ENCODE data around the gene NPEPPS.
"Not testable (repeated sequence)": the region's sequence is repeated elsewhere in the genome, so short reads cannot be mapped to it uniquely, and the experiment has no call there.

Gene NPEPPS, protein sequence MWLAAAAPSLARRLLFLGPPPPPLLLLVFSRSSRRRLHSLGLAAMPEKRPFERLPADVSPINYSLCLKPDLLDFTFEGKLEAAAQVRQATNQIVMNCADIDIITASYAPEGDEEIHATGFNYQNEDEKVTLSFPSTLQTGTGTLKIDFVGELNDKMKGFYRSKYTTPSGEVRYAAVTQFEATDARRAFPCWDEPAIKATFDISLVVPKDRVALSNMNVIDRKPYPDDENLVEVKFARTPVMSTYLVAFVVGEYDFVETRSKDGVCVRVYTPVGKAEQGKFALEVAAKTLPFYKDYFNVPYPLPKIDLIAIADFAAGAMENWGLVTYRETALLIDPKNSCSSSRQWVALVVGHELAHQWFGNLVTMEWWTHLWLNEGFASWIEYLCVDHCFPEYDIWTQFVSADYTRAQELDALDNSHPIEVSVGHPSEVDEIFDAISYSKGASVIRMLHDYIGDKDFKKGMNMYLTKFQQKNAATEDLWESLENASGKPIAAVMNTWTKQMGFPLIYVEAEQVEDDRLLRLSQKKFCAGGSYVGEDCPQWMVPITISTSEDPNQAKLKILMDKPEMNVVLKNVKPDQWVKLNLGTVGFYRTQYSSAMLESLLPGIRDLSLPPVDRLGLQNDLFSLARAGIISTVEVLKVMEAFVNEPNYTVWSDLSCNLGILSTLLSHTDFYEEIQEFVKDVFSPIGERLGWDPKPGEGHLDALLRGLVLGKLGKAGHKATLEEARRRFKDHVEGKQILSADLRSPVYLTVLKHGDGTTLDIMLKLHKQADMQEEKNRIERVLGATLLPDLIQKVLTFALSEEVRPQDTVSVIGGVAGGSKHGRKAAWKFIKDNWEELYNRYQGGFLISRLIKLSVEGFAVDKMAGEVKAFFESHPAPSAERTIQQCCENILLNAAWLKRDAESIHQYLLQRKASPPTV

DNA sequence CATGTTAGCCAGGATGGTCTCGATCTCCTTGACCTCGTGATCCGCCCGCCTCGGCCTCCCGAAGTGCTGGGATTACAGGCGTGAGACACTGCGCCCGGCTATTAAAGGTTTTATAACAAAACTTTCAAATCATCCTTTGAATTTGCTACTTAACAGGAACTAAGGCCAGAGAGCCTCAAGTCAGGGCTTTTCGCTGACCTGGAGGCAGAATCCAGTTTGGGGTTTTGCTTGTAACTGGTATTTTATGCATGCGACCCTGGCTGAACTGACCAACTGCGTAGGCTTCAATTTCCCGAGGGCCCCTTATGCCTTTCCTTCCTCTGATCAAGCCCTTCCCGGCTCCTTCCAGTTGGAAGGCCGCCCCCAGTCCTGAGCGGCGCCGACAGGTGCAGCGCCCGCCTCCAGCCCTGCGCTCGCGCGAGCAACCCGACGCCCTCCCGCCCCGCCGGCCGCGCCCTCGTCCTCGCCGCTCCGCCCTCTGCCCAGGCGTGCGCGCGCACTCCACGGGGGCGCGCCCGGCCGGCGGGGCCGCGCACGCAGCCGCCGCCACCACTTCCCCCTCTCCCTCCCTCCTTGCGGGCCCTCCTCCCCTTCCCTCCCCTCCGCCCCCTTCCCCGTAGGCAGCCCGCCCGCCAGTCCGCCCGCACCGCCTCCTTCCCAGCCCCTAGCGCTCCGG lies at the start of gene NPEPPS:
Gene NPEPPS, plus strand, starts transcription at position 552 of the 676 bp plus-strand sequence. CDS start 193 bp downstream, outside the sequence.
- peak; percentile 87 for DNase-seq (ENCODE audit: low read depth)

DNA sequence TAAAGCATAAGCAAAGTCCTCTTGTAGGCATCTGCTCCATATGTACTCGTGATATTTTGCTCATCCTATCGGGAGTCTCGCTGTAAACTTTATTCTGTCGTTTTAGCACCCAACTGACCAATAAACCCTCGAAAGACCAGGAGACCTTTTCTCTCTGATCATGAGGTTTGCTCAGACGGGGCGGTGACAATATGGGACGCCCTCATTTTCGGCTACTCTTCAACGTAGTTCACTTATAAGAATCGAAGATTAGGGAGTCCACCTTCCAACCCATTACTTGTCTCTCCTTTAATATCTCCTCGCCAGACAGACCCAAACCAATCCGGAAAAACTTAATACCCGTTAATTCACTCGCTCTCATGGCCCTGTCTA lies 39.1 kb upstream of the NPEPPS start:
- not testable (repeated sequence) for DNase-seq (ENCODE audit: low read depth)

DNA sequence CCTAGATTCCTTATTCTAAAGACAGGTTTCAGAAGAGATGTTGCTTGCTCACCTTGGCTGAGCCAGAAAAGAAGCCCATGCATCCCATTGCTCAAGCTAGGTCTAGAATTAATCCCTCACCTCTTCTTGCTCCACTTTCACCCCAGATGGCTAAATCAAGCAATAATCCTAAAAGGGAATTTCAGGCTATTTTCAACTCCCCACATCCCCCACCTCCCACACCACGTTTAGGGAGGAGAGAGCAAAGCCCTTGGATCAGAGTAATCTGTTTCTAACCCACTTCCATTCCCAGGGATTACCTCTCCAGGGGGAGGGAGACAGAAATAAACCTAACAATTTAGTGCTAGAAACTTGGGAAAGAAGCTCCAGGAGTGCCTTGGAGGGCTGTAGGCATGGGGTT lies 31.8 kb upstream of the NPEPPS start:
- DNase-seq (ENCODE audit: low read depth), result not testable (repeated sequence)

GRCh38 chr17:47499494-47499893 lies 31.4 kb upstream of the NPEPPS start:
- DNase-seq (ENCODE audit: low read depth), result not testable (repeated sequence)

GRCh38 chr17:47500620-47501019 lies 30.3 kb upstream of the NPEPPS start:
- DNase-seq (ENCODE audit: low read depth), result not testable (repeated sequence)

DNA sequence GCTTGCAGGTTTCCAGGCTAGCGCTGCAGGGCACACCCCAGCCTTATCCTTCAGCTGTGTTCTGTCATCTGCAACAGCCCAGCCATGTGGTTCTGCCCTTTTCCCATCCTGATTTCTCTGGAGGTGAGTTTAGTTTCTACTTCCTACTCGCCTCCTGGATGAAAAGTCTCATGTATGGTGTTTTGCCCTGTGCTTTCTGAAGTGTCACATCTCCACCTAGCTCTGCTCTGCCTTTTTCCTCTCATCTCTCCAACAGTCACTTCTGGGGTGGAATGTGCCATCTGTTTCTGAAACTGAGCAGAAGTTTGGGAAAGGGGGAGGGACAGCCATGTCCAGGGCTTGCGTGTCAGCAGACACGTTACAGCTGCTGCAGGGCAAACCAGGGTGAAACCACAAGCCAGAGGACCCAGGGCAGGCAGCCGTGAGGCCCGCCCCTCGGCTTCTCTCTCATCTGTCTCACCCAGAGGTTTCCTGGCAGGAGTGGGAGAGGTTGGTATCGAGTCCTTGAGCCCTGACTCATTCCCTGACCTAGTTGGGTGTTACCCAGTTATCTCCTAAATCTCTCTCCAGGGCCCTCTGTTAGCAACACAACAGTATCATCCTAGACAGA lies 28.7 kb upstream of the NPEPPS start:
- DNase-seq (ENCODE audit: low read depth), result not testable (repeated sequence)

DNA sequence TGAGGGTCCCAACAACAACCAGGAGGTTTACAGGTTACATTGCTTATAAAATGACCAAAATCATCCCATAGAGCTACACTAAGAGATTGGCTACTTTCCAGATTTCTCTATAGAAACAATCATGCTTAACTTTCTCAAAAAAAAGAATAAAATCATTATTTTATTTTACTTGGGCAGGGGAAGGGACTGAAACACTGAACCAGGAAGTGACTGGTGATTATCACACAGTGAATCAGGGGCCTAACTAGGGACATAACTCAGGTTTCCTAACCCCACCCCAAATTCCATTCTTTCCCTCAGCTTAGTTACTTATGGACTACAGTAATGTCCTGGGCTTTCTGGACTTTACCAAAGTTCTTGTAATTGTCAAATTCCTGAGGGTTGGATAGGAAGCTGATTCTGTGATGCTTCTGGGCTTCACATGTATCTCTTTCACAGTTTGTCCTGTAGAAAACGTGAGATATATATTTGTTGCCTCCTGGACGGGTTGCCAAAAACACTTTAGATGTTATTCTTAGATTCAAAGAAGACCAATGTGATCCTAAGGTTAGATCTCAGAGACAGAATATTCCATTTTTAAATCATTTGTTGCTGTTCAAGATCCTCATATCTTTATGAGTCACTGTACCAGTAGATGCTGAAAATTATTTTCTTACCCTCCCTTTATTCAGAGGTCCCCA lies 28.0 kb upstream of the NPEPPS start:
- DNase-seq (ENCODE audit: low read depth), result not testable (repeated sequence)

GRCh38 chr17:47511701-47512146 lies 19.2 kb upstream of the NPEPPS start:
- DNase-seq (ENCODE audit: low read depth), result not testable (repeated sequence)

- DNase-seq (ENCODE audit: low read depth), result not testable (repeated sequence)
These were observed 17.6 kb upstream of the NPEPPS start for GRCh38 chr17:47513301-47513700.

DNA sequence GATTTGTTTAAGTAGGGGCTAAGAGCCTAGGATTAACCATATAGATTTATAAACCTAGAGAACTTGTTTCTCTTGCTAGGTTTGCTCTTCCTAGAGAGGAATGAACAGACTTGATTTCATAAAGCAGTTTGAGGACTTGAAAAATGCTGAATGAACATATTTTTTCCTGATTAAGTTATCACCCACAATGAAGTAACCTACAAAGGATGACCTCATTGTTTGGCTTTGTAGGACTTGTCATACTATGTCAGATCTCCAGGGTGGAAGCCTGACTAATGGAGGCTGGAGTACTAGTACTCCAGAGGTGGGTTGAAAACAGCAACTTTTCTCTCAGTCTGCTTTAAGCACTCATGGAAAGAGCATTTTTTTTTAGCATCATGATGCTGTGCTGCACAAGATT lies 12.0 kb upstream of the NPEPPS start:
- DNase-seq (ENCODE audit: low read depth), result not testable (repeated sequence)

- DNase-seq (ENCODE audit: low read depth), result not testable (repeated sequence)
These were observed 11.5 kb upstream of the NPEPPS start for GRCh38 chr17:47519365-47519764.

DNA sequence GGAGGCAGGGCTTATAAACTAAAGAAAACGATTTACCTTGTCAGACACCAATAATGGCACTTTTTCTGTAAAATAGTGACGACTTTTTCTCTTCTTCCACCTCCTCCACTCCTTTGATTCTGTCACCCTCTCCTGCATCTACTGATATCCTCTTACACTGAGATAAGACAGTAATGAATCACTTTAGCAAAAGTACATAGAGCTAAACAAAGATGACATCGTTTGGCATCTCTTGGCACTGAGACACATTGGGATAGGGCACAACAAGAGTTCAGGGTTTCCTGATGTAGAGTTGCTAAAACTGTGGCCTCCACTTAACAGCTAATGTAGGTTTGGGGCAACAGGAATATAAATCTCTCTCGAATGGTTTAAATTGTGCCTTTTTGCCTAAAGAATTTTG lies 10.6 kb upstream of the NPEPPS start:
- not testable (repeated sequence) for DNase-seq (ENCODE audit: low read depth)

DNA sequence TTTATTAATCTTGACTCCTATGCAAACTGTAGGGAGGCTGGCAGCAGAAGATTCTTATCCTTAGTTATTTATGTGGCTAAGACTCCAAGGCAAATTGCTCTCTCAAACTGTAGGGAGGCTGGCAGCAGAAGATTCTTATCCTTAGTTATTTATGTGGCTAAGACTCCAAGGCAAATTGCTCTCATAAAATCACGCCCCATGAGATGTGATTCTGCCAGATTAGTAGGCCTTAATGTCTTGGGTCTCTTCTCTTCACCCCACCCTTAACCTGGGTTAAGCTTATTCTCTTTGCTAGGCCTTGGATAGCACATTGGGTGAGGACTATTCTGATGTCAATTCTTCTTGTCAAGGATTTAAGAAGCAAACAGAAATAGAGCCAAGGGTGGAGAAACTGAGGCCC lies 9.5 kb upstream of the NPEPPS start:
- DNase-seq (ENCODE audit: low read depth), result not testable (repeated sequence)

DNA sequence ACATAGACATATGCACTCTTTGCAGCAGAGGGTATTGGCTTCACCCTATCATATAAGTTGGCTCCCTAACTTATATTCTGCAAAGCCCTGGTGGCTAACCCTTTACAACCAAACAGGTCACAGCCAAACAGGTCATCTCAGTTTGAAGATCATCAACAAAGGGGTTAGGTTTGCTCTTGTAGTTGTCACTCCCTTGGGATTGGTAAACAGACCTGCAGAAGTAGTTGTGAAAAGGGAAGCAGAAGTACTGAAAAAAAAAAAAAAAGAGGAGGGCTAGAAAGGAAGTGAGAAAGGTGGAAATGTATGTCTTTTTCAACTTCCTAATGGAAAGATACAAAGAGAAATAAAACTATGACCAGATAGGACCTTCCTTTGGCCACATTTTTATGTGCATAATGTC lies 8.6 kb upstream of the NPEPPS start:
- DNase-seq (ENCODE audit: low read depth), result not testable (repeated sequence)

GRCh38 chr17:47531233-47531820 lies 419 bp downstream of the NPEPPS start:
- peak; percentile 11 for DNase-seq (ENCODE audit: low read depth)

GRCh38 chr17:47539085-47539484 lies 8.2 kb downstream of the NPEPPS start:
- not testable (repeated sequence) for DNase-seq (ENCODE audit: low read depth)

DNA sequence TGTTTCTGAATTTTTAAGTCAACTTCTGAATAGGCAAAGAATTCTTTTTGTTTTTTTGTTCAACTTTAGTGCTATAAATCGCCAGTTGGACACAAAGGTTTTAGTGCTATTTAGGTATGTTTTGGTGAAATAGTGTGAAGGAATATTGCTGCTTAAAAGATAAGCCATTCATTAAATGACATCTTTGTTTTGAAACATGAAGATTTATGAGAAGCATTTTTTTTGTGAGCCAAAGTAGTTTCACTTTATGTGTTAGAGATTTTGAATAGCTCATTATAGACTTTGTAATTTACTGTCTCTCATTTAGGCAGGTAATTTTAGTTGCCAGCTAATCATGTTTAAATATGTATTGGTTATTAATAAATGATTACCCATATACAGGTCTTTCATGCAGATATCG lies 10.8 kb downstream of the NPEPPS start:
- not testable (repeated sequence) for DNase-seq (ENCODE audit: low read depth)

GRCh38 chr17:47544327-47544726 lies 13.4 kb downstream of the NPEPPS start:
- not testable (repeated sequence) for DNase-seq (ENCODE audit: low read depth)

GRCh38 chr17:47554733-47555132 lies 23.8 kb downstream of the NPEPPS start:
- DNase-seq (ENCODE audit: low read depth), result not testable (repeated sequence)

DNA sequence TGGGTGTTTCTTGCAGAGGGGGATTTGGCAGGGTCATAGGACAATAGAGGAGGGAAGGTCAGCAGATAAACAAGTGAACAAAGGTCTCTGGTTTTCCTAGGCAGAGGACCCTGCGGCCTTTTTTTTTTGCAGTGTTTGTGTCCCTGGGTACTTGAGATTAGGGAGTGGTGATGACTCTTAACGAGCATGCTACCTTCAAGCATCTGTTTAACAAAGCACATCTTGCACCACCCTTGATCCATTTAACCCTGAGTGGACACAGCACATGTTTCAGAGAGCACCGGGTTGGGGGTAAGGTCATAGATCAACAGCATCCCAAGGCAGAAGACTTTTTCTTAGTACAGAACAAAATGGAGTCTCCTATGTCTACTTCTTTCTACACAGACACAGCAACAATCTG lies 25.2 kb downstream of the NPEPPS start:
- not testable (repeated sequence) for DNase-seq (ENCODE audit: low read depth)
